Panc1 (cell line): ENCODE measurements around the gene PRUNE1. TPM values are rescaled to one million over a fixed set of nuclear protein-coding genes. Genes with fewer than 3 reads are reported as not detected.

ENCODE experiments used
- ATAC-seq: fragments of 200-7000 bp; cut with Tn5 transposase; 2 replicates; pipeline ENCODE4 v1.9.1; 2020; ENCODE audit warnings: mild to moderate bottlenecking, moderate library complexity
- BruUV-seq: library from RNA; stranded (reverse); fragments of 400-500 nt; replicated peaks from 2 replicates; lab custom pipeline; 2021; lab: Mats Ljungman, UMichigan
- CTCF ChIA-PET: fragments of 300-600 bp; sonication (Branson Sonifier 250); formaldehyde crosslinking; loops from one replicate; lab custom pipeline; 2022; ENCODE audit warnings: antibody characterized with exemption; lab: Charles Lee
- POLR2A ChIA-PET: fragments of 300-600 bp; sonication (Branson Sonifier 250); formaldehyde crosslinking; loops from one replicate; lab custom pipeline; 2022; ENCODE audit warnings: antibody characterized with exemption; lab: Charles Lee
- DNase-seq: peaks from one replicate; pipeline ENCODE4 v3.0.0-alpha.2; 2010; ENCODE audit warnings: low read depth, low spot score
- H3K27ac ChIP-seq: 2 replicates; pipeline ENCODE4 v1.5.1; 2011; ENCODE audit warnings: mild to moderate bottlenecking, low read length, inconsistent platforms
- H3K27me3 ChIP-seq: fragments of 200-500 bp; sonication (Bioruptor generic); 2 replicates; pipeline ENCODE4 v1.6.0; 2014; ENCODE audit warnings: low read length, inconsistent platforms; ENCODE audit not compliant: control insufficient read depth, insufficient read depth
- H3K36me3 ChIP-seq: fragments of 200-500 bp; sonication (Bioruptor generic); 2 replicates; pipeline ENCODE4 v1.5.1; 2014; ENCODE audit warnings: inconsistent platforms, mild to moderate bottlenecking, low read length, moderate library complexity; ENCODE audit not compliant: control insufficient read depth, insufficient read depth
- H3K4me1 ChIP-seq: 2 replicates; pipeline ENCODE4 v1.5.1; 2011; ENCODE audit warnings: inconsistent platforms, mild to moderate bottlenecking, low read length, moderate library complexity; ENCODE audit not compliant: control insufficient read depth, insufficient read depth
- H3K4me3 ChIP-seq, 2 experiments: 2 replicates each; pipeline ENCODE4 v1.5.1; 2011 to 2012; ENCODE audit warnings: low read depth in 2 of 2, low read length in 2 of 2, mild to moderate bottlenecking in 2 of 2, inconsistent platforms in 1 of 2, moderate library complexity in 1 of 2
- H3K9me3 ChIP-seq: fragments of 200-500 bp; sonication (Bioruptor generic); 2 replicates; pipeline ENCODE4 v1.5.1; 2014; ENCODE audit warnings: low read depth, mild to moderate bottlenecking, inconsistent platforms, low read length, moderate library complexity; ENCODE audit not compliant: control insufficient read depth, insufficient read depth
- CTCF ChIP-seq: fragments of 450-650 bp; IDR thresholded peaks from 2 replicates; pipeline ENCODE4 v1.5.1; 2017; ENCODE audit warnings: mild to moderate bottlenecking
- POLR2AphosphoS5 ChIP-seq: IDR thresholded peaks from 2 replicates; pipeline ENCODE4 v1.6.1; 2012; ENCODE audit warnings: mild to moderate bottlenecking, low read depth, low read length, moderate library complexity
- REST ChIP-seq, 2 experiments: IDR thresholded peaks; 2 replicates each; pipeline ENCODE4 v1.6.1; 2011 to 2012; ENCODE audit warnings: low read depth in 2 of 2, control low read depth in 1 of 2, low read length in 1 of 2, mild to moderate bottlenecking in 1 of 2, moderate library complexity in 1 of 2; ENCODE audit not compliant: insufficient read depth in 1 of 2
- SIN3A ChIP-seq: IDR thresholded peaks from 2 replicates; pipeline ENCODE4 v1.6.1; 2012; ENCODE audit warnings: low read depth, mild to moderate bottlenecking, low read length, moderate library complexity, borderline replicate concordance; ENCODE audit not compliant: insufficient read depth
- TCF7L2 ChIP-seq: IDR thresholded peaks from 2 replicates; pipeline ENCODE4 v1.6.1; 2011; ENCODE audit warnings: mild to moderate bottlenecking, low read depth, low read length, inconsistent platforms
- in situ Hi-C: cut with HindIII; loops from 2 replicates; pipeline ENCODE4 v1.10.0; 2016; ENCODE audit warnings: low sequenced_read_pairs, low pct_unique_long_range_greater_than_20kb
- intact Hi-C: fragments of 100-400 bp; cut with micrococcal nuclease; formaldehyde crosslinking; loops from one replicate; pipeline ENCODE4 v1.10.0; 2022; ENCODE audit not compliant: unreplicated experiment
- total RNA-seq: library from RNA; stranded (reverse); gene quantifications from one replicate; pipeline ENCODE4 v1.2.1, GENCODE V29; 2021; ENCODE audit not compliant: unreplicated experiment

PRUNE1 gene
- total RNA-seq, 1 experiment from 2014 or later = 16.2 TPM

GRCh38 chr1:151002611-151003010 is 5.6 kb upstream of the PRUNE1 start:
- TF ChIP-seq SIN3A = no peak
- TF ChIP-seq REST (IDR thresholded peaks at IDR 0.05; ENCODE audit: insufficient read depth in 1 of 2, low read depth in 2 of 2, low read length in 1 of 2) = no peak
- TF ChIP-seq POLR2AphosphoS5 = no peak
- TF ChIP-seq TCF7L2 = no peak
- TF ChIP-seq CTCF = no peak
- Histone ChIP-seq H3K27me3 (no peaks in the 10 kb centered on the region), H3K4me3 (no peak overlapping the region), H3K9me3 (no peaks in the 10 kb centered on the region), H3K4me1 (no peaks in the 10 kb centered on the region), H3K36me3 (no peaks in the 10 kb centered on the region), H3K27ac (no peak overlapping the region)
- intact Hi-C loops (no loop called here), in situ Hi-C loops (no loop called here)
- ATAC-seq = no peak
- ChIA-PET POLR2A (no interaction called here), CTCF (no interaction called here)
- BruUV-seq = no TSS peak
- no peak for DNase-seq

- BruUV-seq = no TSS peak
Measured at GRCh38 chr1:151003180-151003579, 5.1 kb upstream of the PRUNE1 start.

More at GRCh38 chr1:151003180-151003579, 5.1 kb upstream of the PRUNE1 start:
- in situ Hi-C loops (no loop called here), intact Hi-C loops (no loop called here)
- TF ChIP-seq CTCF (no peak), POLR2AphosphoS5 (no peak), SIN3A (no peak), TCF7L2 (no peak), REST (IDR thresholded peaks at IDR 0.05; ENCODE audit: insufficient read depth in 1 of 2, low read depth in 2 of 2, low read length in 1 of 2) (no peak)
- H3K27ac ChIP-seq = no peak overlapping the region; the same call in 1 of the 2 replicates
- no peaks in the 10 kb centered on the region for H3K4me1 ChIP-seq
- ChIA-PET CTCF (no interaction called here), POLR2A (interaction anchor here (0.6 kb wide), 1 partner anchor 16 kb away, joined by 3 read pairs; no protein-coding TSS in a partner anchor)
- H3K9me3 ChIP-seq = no peaks in the 10 kb centered on the region
- no peak for DNase-seq
- ATAC-seq = no peak
- no peak overlapping the region for H3K4me3 ChIP-seq
- no peaks in the 10 kb centered on the region for H3K36me3 ChIP-seq
- no peaks in the 10 kb centered on the region for H3K27me3 ChIP-seq
